Esophagus muscularis mucosa (tissue), 4 donors: ENCODE measurements around the gene MAP1LC3B. TPM values are rescaled to one million over a fixed set of nuclear protein-coding genes. Genes with fewer than 3 reads are reported as not detected.
"Not testable (repeated sequence)": the region's sequence is repeated elsewhere in the genome, so short reads cannot be mapped to it uniquely, and the experiment has no call there.

Experiments
- DNase-seq: peaks from one replicate; pipeline ENCODE4 v3.0.0-alpha.2; 2017; ENCODE audit errors: extremely low spot score
- H3K27ac ChIP-seq, 4 donors: fragments of 200-600 bp; sonication (generic); replicated peaks in 1 of 4; 1 replicate in 3 of 4; 2 replicates in 1 of 4; pipeline ENCODE4 v1.5.1; 2016 to 2019; ENCODE audit warnings: mild to moderate bottlenecking in 1 of 4
- H3K27me3 ChIP-seq, 4 donors: fragments of 200-600 bp; sonication (generic); one replicate each; pipeline versions ENCODE4 v1.5.1 to v1.6.0; 2016 to 2019
- H3K36me3 ChIP-seq, 4 donors: fragments of 200-600 bp; sonication (generic); one replicate each; pipeline ENCODE4 v1.5.1; 2016 to 2019
- H3K4me1 ChIP-seq, 4 donors: fragments of 200-600 bp; sonication (generic); one replicate each; pipeline ENCODE4 v1.5.1; 2016 to 2019
- H3K4me3 ChIP-seq, 4 donors: fragments of 200-600 bp; sonication (generic); 1 replicate in 2 of 4; 2 replicates in 2 of 4; pipeline ENCODE4 v1.5.1; 2016 to 2019; ENCODE audit warnings: mild to moderate bottlenecking in 4 of 4, moderate library complexity in 1 of 4
- H3K9me3 ChIP-seq, 4 donors: fragments of 200-600 bp; sonication (generic); 1 replicate in 3 of 4; 2 replicates in 1 of 4; pipeline ENCODE4 v1.5.1; 2016 to 2019
- CTCF ChIP-seq, 3 experiments: fragments of 200-600 bp in 2 of 3; fragments of 450-650 bp in 1 of 3; sonication (generic) in 2 of 3; IDR thresholded peaks; one replicate each; pipeline ENCODE4 v1.5.1; 2017 to 2019; ENCODE audit warnings: antibody characterized with exemption in 3 of 3, mild to moderate bottlenecking in 2 of 3, moderate library complexity in 1 of 3
- EP300 ChIP-seq: sonication (generic); formaldehyde crosslinking; IDR thresholded peaks from one replicate; pipeline ENCODE4 v1.6.1; 2017; ENCODE audit warnings: antibody characterized with exemption
- POLR2A ChIP-seq: fragments of 450-650 bp; IDR thresholded peaks from one replicate; pipeline ENCODE4 v1.6.1; 2017; ENCODE audit warnings: antibody characterized with exemption, moderate library complexity, mild to moderate bottlenecking, low read depth
- POLR2AphosphoS5 ChIP-seq, 2 donors: sonication (generic); formaldehyde crosslinking; IDR thresholded peaks; one replicate each; pipeline ENCODE4 v1.6.1; 2017; ENCODE audit warnings: antibody characterized with exemption in 2 of 2
- WGBS: methylation state at CpG from one replicate; pipeline ENCODE4 v1.1.5; 2018; 5-methylcytosine and 5-hydroxymethylcytosine counted together
- intact Hi-C: fragments of 100-400 bp; cut with DNase I; formaldehyde crosslinking; loops from one replicate; pipeline ENCODE4 v1.15.1; 2023
- total RNA-seq, 4 donors: library from RNA; depleted of rRNA; stranded (reverse); fragments of >200 nt; gene quantifications; one replicate each; pipeline versions ENCODE4 v1.1.0 to v1.2.1, GENCODE V29; 2016

Gene MAP1LC3B
- total RNA-seq, 4 donors from 2014 or later, result 49.4 to 70.6 (median 57.9) TPM

DNA sequence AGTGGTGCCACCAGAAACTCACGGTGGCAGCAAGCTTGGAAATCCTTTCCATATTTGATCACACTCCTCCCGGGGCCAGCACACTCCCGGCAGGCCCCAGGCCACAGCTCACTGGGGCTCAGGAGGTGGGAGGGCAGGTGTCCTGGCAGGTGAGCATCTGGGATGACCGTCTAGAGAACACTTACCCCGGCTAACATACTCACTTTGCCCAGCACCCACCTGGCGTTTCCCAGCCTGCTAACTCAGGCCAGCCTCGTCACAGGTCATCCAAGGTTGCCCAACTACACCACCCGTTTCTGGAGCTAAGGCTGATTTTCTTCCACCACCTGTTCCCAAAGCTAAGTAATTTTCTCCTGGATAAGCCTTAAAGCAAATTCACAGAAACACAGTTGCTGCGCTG lies 33.4 kb upstream of the MAP1LC3B start:
- Histone ChIP-seq H3K27me3 (no peaks in the 10 kb centered on the region), H3K36me3 (peaks cover 31 to 67% (median 63%) of the 10 kb centered on the region in 4 donors), H3K4me1 (peaks cover 7 to 17% (median 15%) of the 10 kb centered on the region in 4 donors), H3K9me3 (no peaks in the 10 kb centered on the region), H3K4me3 (no peak overlapping the region), H3K27ac (no peak overlapping the region)
- WGBS, result 90% methylated on average over 8 of the region's 9 CpGs
- intact Hi-C loops, result no loop called here
- TF ChIP-seq POLR2AphosphoS5 (IDR thresholded peaks at IDR 0.05), result no peak
- TF ChIP-seq POLR2A, result no peak
- no peak for TF ChIP-seq EP300
- no peak for TF ChIP-seq CTCF (IDR thresholded peaks at IDR 0.05)
- DNase-seq, result no peak

- DNase-seq, result no peak
- peaks cover 11 to 21% (median 19%) of the 10 kb centered on the region in 4 donors for H3K4me1 ChIP-seq
- H3K27me3 ChIP-seq, result no peaks in the 10 kb centered on the region
- TF ChIP-seq POLR2AphosphoS5 (IDR thresholded peaks at IDR 0.05) (no peak), CTCF (IDR thresholded peaks at IDR 0.05) (no peak), EP300 (no peak), POLR2A (no peak)
- 93% methylated on average over 7 of the region's 7 CpGs for WGBS
- peaks cover 29 to 65% (median 60%) of the 10 kb centered on the region in 4 donors for H3K36me3 ChIP-seq
- no peak overlapping the region for H3K4me3 ChIP-seq
- intact Hi-C loops, result no loop called here
- H3K27ac ChIP-seq, result no peak overlapping the region
- no peaks in the 10 kb centered on the region for H3K9me3 ChIP-seq
Observed at GRCh38 chr16:87359121-87359520, 33.0 kb upstream of the MAP1LC3B start.

DNA sequence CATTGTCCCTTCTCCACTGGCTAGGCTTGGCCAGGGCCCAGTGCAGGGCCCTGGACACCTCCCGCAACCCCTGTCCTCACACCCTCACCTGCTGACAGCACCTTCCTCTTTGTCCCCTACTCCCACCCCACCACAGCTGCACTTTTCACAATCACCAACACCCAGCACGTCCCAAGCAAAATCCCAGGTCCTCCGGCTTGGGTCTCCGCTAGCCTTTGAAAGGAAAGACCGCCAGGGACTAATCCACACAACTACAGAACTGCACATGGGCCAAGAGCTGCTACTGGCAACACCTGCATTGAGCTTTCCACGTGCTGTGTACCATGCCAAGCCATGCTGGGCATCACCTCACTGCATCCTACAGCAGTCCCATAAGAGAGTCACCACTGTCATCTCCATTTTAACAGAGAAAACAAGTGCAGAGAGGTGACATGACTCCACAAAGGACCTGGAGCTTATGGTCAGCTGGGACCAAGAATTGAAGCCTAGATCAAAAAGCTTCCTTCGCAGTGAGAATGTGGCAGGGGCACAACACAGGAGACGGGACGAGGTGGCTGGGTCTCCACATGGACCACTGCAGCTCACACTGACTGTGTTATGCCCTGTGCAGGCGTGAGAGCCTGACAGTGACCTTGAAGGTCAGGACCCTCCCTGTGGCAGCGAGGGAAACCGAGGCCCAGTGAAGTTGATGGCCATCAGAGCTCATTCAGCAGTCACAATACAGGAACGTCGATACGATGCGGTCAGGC lies 31.1 kb upstream of the MAP1LC3B start:
- H3K4me1 ChIP-seq, result peaks cover 25 to 37% (median 34%) of the 10 kb centered on the region in 4 donors
- H3K27ac ChIP-seq, result no peak overlapping the region
- TF ChIP-seq EP300 (no peak), POLR2AphosphoS5 (IDR thresholded peaks at IDR 0.05) (no peak), CTCF (IDR thresholded peaks at IDR 0.05) (no peak), POLR2A (no peak)
- no peaks in the 10 kb centered on the region for H3K9me3 ChIP-seq
- 97% methylated on average over 13 of the region's 16 CpGs for WGBS
- intact Hi-C loops, result loop anchor here (5.0 kb wide), 1 partner anchor 44 kb away; the partner anchor contains the start of gene C16orf95
- H3K36me3 ChIP-seq, result peaks cover 29 to 64% (median 55%) of the 10 kb centered on the region in 4 donors
- no peak overlapping the region for H3K4me3 ChIP-seq
- no peaks in the 10 kb centered on the region for H3K27me3 ChIP-seq
- DNase-seq, result no peak

DNA sequence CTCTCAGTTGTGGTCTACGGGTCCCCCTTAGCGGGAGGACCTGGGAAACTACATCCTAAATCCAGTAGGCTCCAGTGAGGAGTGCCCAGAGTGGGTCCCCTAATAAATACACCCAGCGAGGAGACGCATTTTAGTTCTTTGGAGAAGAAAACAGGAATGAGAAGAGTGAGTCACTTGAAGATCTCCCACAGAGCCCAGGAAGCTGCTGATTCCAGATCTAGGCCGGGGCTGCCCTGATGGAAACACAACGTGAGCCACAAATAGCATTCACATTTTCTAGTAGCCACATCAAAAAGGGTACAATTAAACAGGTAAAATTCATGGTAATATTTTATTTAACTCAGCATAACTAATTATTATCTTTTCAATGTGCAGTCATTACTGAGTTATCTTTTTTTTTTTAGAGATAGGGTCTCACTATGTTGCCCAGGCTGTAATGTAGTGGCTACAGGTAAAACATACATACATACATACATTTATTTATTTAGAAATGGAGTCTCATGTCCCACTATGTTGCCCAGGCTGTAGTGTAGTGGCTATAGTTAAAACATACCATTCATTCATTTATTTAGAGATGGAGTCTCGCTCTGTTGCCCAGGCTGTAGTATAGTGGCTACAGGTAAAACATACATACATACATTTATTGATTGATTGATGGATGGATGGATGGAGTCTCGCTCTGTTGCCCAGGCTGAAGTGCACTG lies 30.1 kb upstream of the MAP1LC3B start:
- TF ChIP-seq CTCF (IDR thresholded peaks at IDR 0.05), result no peak
- TF ChIP-seq POLR2A, result no peak
- no peak for TF ChIP-seq EP300
- TF ChIP-seq POLR2AphosphoS5 (IDR thresholded peaks at IDR 0.05), result no peak
- peaks cover 25 to 38% (median 36%) of the 10 kb centered on the region in 4 donors for H3K4me1 ChIP-seq
- no peak for DNase-seq
- intact Hi-C loops, result loop anchor here (5.0 kb wide), 1 partner anchor 45 kb away; the partner anchor contains the start of gene C16orf95
- no peak overlapping the region for H3K4me3 ChIP-seq
- WGBS, result 96% methylated on average over 8 of the region's 8 CpGs
- peaks cover 29 to 63% (median 54%) of the 10 kb centered on the region in 4 donors for H3K36me3 ChIP-seq
- H3K9me3 ChIP-seq, result no peaks in the 10 kb centered on the region
- peak overlapping the region in 3 of 4 donors; percentile 31 to 78 (median 76) for H3K27ac ChIP-seq
- no peaks in the 10 kb centered on the region for H3K27me3 ChIP-seq

DNA sequence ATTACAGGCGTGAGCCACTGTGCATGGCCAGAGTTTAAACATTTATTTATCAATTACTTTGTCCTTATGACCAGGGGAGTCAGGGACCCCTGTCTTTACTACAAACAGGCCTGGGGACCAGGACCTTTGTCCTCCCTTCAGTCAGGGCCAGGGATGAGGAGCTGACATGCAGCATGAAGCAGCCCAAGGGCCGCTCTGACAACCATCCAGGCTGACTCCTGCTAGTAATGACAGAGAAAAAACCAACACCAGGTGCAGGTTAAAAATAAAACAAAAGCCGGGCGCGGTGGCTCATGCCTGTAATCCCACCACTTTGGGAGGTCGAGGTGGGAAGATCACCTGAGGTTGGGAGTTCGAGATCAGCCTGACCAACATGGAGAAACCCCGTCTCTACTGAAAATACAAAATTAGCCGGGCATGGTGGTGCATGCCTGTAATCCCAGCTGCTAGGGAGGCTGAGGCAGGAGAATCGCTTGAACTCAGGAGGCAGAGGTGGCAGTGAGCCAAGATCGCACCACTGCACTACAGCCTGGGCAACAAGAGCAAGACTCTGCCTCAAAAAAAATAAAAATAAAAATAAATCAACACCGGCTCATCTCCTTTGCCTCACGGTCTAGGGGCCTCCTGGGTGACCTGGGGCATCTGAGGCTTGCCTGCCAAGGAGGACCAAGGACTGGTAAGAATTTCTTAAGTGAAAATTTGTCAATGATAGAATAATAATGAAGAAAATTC lies 29.1 kb upstream of the MAP1LC3B start:
- H3K4me3 ChIP-seq, result peak overlapping the region in 1 of 4 donors; percentile 34
- peaks cover 32 to 47% (median 44%) of the 10 kb centered on the region in 4 donors for H3K4me1 ChIP-seq
- H3K27me3 ChIP-seq, H3K9me3 ChIP-seq, DNase-seq: not testable (repeated sequence)
- 86% methylated on average over 13 of the region's 13 CpGs for WGBS
- H3K27ac ChIP-seq, result peak overlapping the region; percentile 73 to 79 (median 77)
- intact Hi-C loops, result loop anchor here (5.0 kb wide), 1 partner anchor 46 kb away; the partner anchor contains the start of gene C16orf95
- peaks cover 23 to 54% (median 48%) of the 10 kb centered on the region in 4 donors for H3K36me3 ChIP-seq
